Activated B cell treated with CpG ODN at 0.5 μM for 24 hours (primary cell): Measurements from ENCODE around the gene DDX3X. TPM values are rescaled to one million over a fixed set of nuclear protein-coding genes. Genes with fewer than 3 reads are reported as not detected.
"Not testable (repeated sequence)": the region's sequence is repeated elsewhere in the genome, so short reads cannot be mapped to it uniquely, and the experiment has no call there.

ENCODE experiments used
- ATAC-seq: fragments of 200-7000 bp; cut with Tn5 transposase; one replicate; pipeline ENCODE4 v1.10.0; 2021; ENCODE audit warnings: low read depth, mild to moderate bottlenecking, moderate library complexity
- CTCF ChIA-PET: fragments of 350-600 bp; sonication (Branson Sonifier 250); formaldehyde crosslinking; loops from one replicate; lab custom pipeline; 2021; ENCODE audit warnings: antibody characterized with exemption; lab: Charles Lee
- POLR2A ChIA-PET: fragments of 350-600 bp; sonication (Branson Sonifier 250); formaldehyde crosslinking; loops from one replicate; lab custom pipeline; 2021; ENCODE audit warnings: antibody characterized with exemption; lab: Charles Lee
- DNase-seq: peaks from one replicate; pipeline ENCODE4 v3.0.0; 2022
- H3K27ac Mint-ChIP-seq: one replicate; pipeline ENCODE4 v1.8.0; 2020; ENCODE audit warnings: mixed read lengths
- H3K27me3 Mint-ChIP-seq: one replicate; pipeline ENCODE4 v1.8.0; 2021; ENCODE audit warnings: mixed read lengths
- H3K36me3 Mint-ChIP-seq: one replicate; pipeline ENCODE4 v1.8.0; 2021; ENCODE audit warnings: low read depth, mixed read lengths
- H3K4me1 Mint-ChIP-seq: one replicate; pipeline ENCODE4 v1.8.0; 2021; ENCODE audit warnings: mixed read lengths
- H3K4me3 Mint-ChIP-seq: one replicate; pipeline ENCODE4 v1.8.0; 2020; ENCODE audit warnings: mild to moderate bottlenecking, mixed read lengths
- H3K9me3 Mint-ChIP-seq: one replicate; pipeline ENCODE4 v1.8.0; 2020; ENCODE audit warnings: mixed read lengths
- intact Hi-C: fragments of 100-400 bp; cut with micrococcal nuclease; formaldehyde crosslinking; loops from one replicate; pipeline ENCODE4 v1.15.1; 2024
- total RNA-seq: library from RNA; stranded (reverse); gene quantifications from 2 replicates; pipeline ENCODE4 v1.2.3, GENCODE V29; 2022
- TF ChIP-seq, protein P1 (sequence below): fragments of 200-600 bp; IDR thresholded peaks from one replicate; pipeline ENCODE4 v1.8.0; 2022; ENCODE audit warnings: antibody characterized with exemption, mild to moderate bottlenecking

Gene DDX3X
- total RNA-seq, 1 donor from 2014 or later: 247 TPM

DNA sequence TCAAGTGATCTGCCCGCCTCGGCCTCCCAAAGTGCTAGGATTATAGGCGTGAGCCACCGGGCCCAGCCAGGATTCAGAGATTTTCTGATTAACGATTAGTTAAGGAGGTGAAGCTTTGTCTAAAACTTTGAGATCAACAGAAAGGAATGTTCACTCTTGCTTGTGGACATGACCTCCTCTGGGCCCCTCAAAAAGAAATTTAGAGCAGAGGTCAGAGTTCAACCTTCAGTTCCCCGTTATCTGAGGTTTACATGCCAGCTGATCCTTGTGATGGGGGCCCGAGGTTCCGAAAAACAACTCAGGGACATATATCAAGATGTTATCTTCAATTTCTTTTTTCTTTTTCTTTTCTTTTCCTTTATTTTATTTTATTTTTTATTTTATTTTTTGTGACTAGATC lies 54.6 kb downstream of the DDX3X start:
- H3K36me3 Mint-ChIP-seq: no peaks in the 10 kb centered on the region
- TF ChIP-seq, protein P1, sequence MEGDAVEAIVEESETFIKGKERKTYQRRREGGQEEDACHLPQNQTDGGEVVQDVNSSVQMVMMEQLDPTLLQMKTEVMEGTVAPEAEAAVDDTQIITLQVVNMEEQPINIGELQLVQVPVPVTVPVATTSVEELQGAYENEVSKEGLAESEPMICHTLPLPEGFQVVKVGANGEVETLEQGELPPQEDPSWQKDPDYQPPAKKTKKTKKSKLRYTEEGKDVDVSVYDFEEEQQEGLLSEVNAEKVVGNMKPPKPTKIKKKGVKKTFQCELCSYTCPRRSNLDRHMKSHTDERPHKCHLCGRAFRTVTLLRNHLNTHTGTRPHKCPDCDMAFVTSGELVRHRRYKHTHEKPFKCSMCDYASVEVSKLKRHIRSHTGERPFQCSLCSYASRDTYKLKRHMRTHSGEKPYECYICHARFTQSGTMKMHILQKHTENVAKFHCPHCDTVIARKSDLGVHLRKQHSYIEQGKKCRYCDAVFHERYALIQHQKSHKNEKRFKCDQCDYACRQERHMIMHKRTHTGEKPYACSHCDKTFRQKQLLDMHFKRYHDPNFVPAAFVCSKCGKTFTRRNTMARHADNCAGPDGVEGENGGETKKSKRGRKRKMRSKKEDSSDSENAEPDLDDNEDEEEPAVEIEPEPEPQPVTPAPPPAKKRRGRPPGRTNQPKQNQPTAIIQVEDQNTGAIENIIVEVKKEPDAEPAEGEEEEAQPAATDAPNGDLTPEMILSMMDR: no peak
- DNase-seq: no peak
- CTCF ChIA-PET: no interaction called here
- no peaks in the 10 kb centered on the region for H3K9me3 Mint-ChIP-seq
- no peak overlapping the region for H3K4me3 Mint-ChIP-seq
- intact Hi-C loops: no loop called here
- no peak for ATAC-seq
- H3K27ac Mint-ChIP-seq: no peak overlapping the region
- POLR2A ChIA-PET: no interaction called here
- no peaks in the 10 kb centered on the region for H3K27me3 Mint-ChIP-seq
- H3K4me1 Mint-ChIP-seq: peaks cover under 1% of the 10 kb centered on the region

DNA sequence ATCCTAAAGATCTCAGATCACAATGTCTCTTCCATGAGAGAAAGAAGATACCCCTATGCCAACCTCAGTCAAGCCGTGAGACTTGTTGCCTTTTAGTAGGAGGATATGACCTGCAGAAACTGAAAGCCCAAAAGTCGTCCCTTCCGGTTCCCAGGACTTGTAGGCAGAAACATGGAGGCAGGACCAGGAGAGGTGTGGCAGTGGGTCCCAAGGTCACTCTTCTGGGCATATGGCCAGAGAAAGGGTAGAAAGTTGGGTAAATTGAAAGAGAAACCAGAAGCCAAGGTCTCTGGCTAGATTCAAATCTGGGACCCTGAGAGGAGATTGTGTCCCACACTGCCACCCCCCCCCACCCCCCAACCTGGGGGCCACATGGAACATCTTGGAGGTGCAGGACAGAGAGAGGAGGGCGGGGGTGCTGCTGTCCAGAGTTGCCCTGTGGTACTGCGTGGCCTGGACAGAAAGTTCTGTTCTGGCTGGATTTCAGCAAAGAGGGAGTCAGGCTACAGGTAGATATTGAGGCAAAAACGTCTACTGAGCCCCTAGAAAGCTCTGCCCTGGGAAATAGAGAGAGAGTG lies 55.4 kb downstream of the DDX3X start:
- CTCF ChIA-PET: no interaction called here
- TF ChIP-seq, protein P1: no peak
- no peaks in the 10 kb centered on the region for H3K9me3 Mint-ChIP-seq
- no peaks in the 10 kb centered on the region for H3K27me3 Mint-ChIP-seq
- ATAC-seq: no peak
- DNase-seq: no peak
- intact Hi-C loops: no loop called here
- H3K27ac Mint-ChIP-seq: no peak overlapping the region
- H3K4me1 Mint-ChIP-seq: no peaks in the 10 kb centered on the region
- no peaks in the 10 kb centered on the region for H3K36me3 Mint-ChIP-seq
- POLR2A ChIA-PET: no interaction called here
- no peak overlapping the region for H3K4me3 Mint-ChIP-seq

DNA sequence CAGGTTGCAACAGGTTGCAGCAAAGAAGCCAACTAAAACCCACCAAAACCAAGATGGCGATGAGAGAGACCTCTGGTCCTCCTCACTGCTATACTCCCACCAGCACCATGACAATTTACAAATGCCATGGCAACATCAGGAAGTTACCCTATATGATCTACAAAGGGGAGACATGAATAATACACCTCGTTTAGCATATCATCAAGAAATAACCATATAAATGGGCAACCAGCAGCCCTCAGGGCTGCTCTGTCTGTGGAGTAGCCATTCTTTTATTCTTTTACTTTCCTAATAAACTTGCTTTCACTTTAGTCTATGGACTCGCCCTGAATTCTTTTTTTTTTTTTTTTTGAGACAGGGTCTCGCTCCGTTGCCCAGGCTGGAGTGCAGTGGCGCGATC lies 56.6 kb downstream of the DDX3X start:
- intact Hi-C loops, ATAC-seq, H3K4me3 Mint-ChIP-seq, CTCF ChIA-PET, H3K27ac Mint-ChIP-seq, H3K36me3 Mint-ChIP-seq, H3K9me3 Mint-ChIP-seq, H3K27me3 Mint-ChIP-seq, H3K4me1 Mint-ChIP-seq, DNase-seq: not testable (repeated sequence)
- POLR2A ChIA-PET: interaction anchor here (0.7 kb wide), 1 partner anchor 24 kb away, joined by 5 read pairs; no protein-coding TSS in a partner anchor

DNA sequence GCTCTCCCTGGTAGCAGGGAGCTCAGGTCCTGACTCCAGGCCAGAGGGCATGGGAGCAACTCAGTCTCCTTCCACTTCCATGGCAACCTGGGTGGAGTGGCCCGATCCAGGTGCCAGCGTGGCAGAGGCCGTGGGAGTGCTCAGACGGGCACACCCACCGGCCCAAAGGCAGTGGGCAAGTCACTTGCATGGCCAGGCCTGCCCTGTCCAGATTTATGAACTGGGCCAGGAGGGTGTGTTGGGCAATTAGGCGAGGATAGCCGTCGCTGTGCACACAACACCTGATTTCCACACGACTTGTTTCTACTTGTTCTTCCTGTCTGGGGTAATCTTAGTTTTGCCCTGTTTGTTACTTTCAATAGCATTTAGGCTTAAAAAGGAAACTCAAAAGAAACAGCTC lies 57.6 kb downstream of the DDX3X start:
- Mint-ChIP-seq H3K27me3 (no peaks in the 10 kb centered on the region), H3K4me1 (no peaks in the 10 kb centered on the region), H3K27ac (no peak overlapping the region), H3K4me3 (no peak overlapping the region), H3K36me3 (no peaks in the 10 kb centered on the region), H3K9me3 (no peaks in the 10 kb centered on the region)
- no peak for DNase-seq
- intact Hi-C loops: no loop called here
- POLR2A ChIA-PET: no interaction called here
- CTCF ChIA-PET: no interaction called here
- ATAC-seq: no peak
- TF ChIP-seq, protein P1: no peak

DNA sequence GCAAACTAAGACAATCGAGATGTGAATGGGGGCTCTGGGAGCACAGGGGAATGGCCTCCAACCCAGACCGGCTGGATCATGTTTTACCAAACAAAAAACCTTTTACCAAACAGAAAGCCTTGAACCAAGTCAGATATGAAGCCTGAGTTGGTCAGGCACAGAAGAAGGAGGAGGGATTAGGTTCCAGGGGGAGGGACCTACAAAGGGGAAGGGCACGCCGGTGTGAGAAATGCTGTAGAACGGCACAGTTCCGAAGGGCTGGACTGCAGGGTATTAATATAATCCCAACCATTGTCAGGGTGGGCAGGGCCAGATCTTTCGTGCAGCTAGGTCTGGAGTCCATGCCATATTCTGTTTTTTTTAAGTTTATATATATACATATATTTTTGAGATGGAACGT lies 60.3 kb downstream of the DDX3X start:
- intact Hi-C loops: no loop called here

More for the DNA sequence above, 60.3 kb downstream of the DDX3X start:
- Mint-ChIP-seq H3K4me1 (no peaks in the 10 kb centered on the region), H3K27me3 (no peaks in the 10 kb centered on the region), H3K27ac (no peak overlapping the region), H3K9me3 (no peaks in the 10 kb centered on the region), H3K36me3 (no peaks in the 10 kb centered on the region), H3K4me3 (no peak overlapping the region)
- DNase-seq (no peak), ATAC-seq (no peak)
- ChIA-PET POLR2A (no interaction called here), CTCF (no interaction called here)
- TF ChIP-seq, protein P1: no peak
